MM.1S (cell line): Measurements from ENCODE around the gene ANKDD1A.

ENCODE experiments used
- EZH2phosphoT487 ChIP-seq: fragments of 300-600 bp; sonication (generic); IDR thresholded peaks from 2 replicates; pipeline ENCODE4 v1.6.1; 2018; ENCODE audit warnings: antibody characterized with exemption, low read length
- TF ChIP-seq, protein P1 (sequence below): fragments of 300-600 bp; sonication (generic); IDR thresholded peaks from 2 replicates; pipeline ENCODE4 v1.5.1; 2016; ENCODE audit warnings: antibody characterized with exemption, low read length, mixed read lengths

DNA sequence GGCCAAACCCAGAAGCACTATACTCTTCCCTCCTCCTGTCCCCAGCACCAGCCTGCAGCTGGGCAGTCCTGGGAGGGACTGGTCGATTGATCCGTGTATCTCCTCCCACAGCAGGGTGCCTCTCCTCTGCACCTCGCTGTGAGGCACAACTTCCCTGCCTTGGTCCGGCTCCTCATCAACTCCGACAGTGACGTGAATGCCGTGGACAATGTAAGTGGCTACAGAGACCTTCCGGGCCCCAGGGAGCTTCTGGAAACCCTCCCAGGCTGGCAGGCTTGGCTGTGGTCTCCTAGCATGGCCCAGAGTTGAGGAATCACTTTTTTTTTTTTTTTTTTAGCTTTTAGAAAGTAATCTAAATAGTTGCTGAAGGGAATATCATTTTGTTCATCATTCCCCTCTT lies 30.7 kb downstream of the ANKDD1A start:
- no peak for TF ChIP-seq EZH2phosphoT487
- TF ChIP-seq, protein P1, sequence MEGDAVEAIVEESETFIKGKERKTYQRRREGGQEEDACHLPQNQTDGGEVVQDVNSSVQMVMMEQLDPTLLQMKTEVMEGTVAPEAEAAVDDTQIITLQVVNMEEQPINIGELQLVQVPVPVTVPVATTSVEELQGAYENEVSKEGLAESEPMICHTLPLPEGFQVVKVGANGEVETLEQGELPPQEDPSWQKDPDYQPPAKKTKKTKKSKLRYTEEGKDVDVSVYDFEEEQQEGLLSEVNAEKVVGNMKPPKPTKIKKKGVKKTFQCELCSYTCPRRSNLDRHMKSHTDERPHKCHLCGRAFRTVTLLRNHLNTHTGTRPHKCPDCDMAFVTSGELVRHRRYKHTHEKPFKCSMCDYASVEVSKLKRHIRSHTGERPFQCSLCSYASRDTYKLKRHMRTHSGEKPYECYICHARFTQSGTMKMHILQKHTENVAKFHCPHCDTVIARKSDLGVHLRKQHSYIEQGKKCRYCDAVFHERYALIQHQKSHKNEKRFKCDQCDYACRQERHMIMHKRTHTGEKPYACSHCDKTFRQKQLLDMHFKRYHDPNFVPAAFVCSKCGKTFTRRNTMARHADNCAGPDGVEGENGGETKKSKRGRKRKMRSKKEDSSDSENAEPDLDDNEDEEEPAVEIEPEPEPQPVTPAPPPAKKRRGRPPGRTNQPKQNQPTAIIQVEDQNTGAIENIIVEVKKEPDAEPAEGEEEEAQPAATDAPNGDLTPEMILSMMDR = no peak
